ENCODE results near the gene TTYH1. TPM values are rescaled to one million over a fixed set of nuclear protein-coding genes. Genes with fewer than 3 reads are reported as not detected.

The TTYH1 gene
- total and polyA plus RNA-seq, 2 donors (not counting 3 experiments of a cell fraction or from before 2014, with no cell fraction given), result not detected

- dilution Hi-C loops (cut with MboI; ENCODE audit: extremely low pct_ligation_motif_present, low sequenced_read_pairs) (no loop called here), intact Hi-C loops (cut with micrococcal nuclease) (no loop called here)
- Histone ChIP-seq H3K9me3 (replicated peaks; ENCODE audit: control insufficient read depth, insufficient read depth, low read length) (no peaks in the 10 kb centered on the region), H2AFZ (ENCODE audit: low read depth, low read length) (no peak overlapping the region), H3K4me1 (ENCODE audit: control insufficient read depth, extremely low read depth, insufficient read depth, low read length) (peaks cover 8% of the 10 kb centered on the region), H3K79me2 (ENCODE audit: control insufficient read depth, insufficient read depth, low read length) (no peaks in the 10 kb centered on the region), H3K4me2 (ENCODE audit: insufficient read depth, low read length) (no peak overlapping the region), H4K20me1 (replicated peaks; ENCODE audit: control insufficient read depth, extremely low read depth, insufficient read depth, low read length) (no peaks in the 10 kb centered on the region), H3K4me3 (replicated peaks in 1 of 3; ENCODE audit: insufficient read depth in 1 of 3, low read depth in 1 of 3, low read length in 3 of 3) (no peak overlapping the region), H3K9me1 (replicated peaks; ENCODE audit: control insufficient read depth, extremely low read depth, insufficient read depth, low read length) (no peaks in the 10 kb centered on the region), H3K27ac (ENCODE audit: insufficient read depth, low read depth, low read length) (no peak overlapping the region), H3K9ac (replicated peaks; ENCODE audit: extremely low read depth, insufficient read depth, low read length) (no peak overlapping the region), H3K27me3 (ENCODE audit: control insufficient read depth in 2 of 2, insufficient read depth in 2 of 2, low read length in 2 of 2) (no peaks in the 10 kb centered on the region), H3K36me3 (ENCODE audit: control insufficient read depth in 2 of 2, extremely low read depth in 1 of 2, insufficient read depth in 2 of 2, low read length in 2 of 2) (no peaks in the 10 kb centered on the region)
- ChIA-PET POLR2A (no interaction called here), CTCF (interaction anchor here (0.6 to 2.0 kb wide), 8 partner anchors 10 to 655 kb away, joined by 3 to 11 read pairs (median 3); no protein-coding TSS in a partner anchor)
- TF ChIP-seq FOS (IDR thresholded peaks at IDR 0.05; ENCODE audit: borderline replicate concordance, insufficient read depth, low read length) (no peak), POLR2A (IDR thresholded peaks at IDR 0.05; ENCODE audit: low read depth, low read length) (no peak), JUN (IDR thresholded peaks at IDR 0.05; ENCODE audit: borderline replicate concordance, insufficient read depth, insufficient read length, low read depth) (no peak), POLR2AphosphoS5 (IDR thresholded peaks at IDR 0.05; ENCODE audit: insufficient read depth, low read depth, low read length) (no peak), EZH2 (IDR thresholded peaks at IDR 0.05; ENCODE audit: borderline replicate concordance, low read depth, low read length, severe bottlenecking) (no peak), GATA2 (IDR thresholded peaks at IDR 0.05; ENCODE audit: insufficient read depth, insufficient read length, low read depth, low read length) (no peak), MAX (IDR thresholded peaks at IDR 0.05; ENCODE audit: insufficient read depth, insufficient read length) (no peak), MYC (IDR thresholded peaks at IDR 0.05; ENCODE audit: low read depth, low read length) (no peak)
- TF ChIP-seq, protein P1, sequence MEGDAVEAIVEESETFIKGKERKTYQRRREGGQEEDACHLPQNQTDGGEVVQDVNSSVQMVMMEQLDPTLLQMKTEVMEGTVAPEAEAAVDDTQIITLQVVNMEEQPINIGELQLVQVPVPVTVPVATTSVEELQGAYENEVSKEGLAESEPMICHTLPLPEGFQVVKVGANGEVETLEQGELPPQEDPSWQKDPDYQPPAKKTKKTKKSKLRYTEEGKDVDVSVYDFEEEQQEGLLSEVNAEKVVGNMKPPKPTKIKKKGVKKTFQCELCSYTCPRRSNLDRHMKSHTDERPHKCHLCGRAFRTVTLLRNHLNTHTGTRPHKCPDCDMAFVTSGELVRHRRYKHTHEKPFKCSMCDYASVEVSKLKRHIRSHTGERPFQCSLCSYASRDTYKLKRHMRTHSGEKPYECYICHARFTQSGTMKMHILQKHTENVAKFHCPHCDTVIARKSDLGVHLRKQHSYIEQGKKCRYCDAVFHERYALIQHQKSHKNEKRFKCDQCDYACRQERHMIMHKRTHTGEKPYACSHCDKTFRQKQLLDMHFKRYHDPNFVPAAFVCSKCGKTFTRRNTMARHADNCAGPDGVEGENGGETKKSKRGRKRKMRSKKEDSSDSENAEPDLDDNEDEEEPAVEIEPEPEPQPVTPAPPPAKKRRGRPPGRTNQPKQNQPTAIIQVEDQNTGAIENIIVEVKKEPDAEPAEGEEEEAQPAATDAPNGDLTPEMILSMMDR (IDR thresholded peaks at IDR 0.05; ENCODE audit: extremely low read depth in 1 of 2, insufficient read depth in 1 of 2, low read depth in 1 of 2, low read length in 2 of 2), result no peak
- no peak for FAIRE-seq
- no peak for DNase-seq (ENCODE audit: low read depth, low spot score)
- BruUV-seq (replicated peaks), result no TSS peak
Measured at GRCh38 chr19:54477650-54478049, 62.4 kb downstream of the TTYH1 start.
